AG08396 (cell line): ENCODE measurements around the gene MINDY4.

Source experiments
- DNase-seq: peaks from one replicate; pipeline ENCODE4 v3.0.0; 2012; ENCODE audit warnings: low spot score, mixed read lengths

Gene MINDY4

DNA sequence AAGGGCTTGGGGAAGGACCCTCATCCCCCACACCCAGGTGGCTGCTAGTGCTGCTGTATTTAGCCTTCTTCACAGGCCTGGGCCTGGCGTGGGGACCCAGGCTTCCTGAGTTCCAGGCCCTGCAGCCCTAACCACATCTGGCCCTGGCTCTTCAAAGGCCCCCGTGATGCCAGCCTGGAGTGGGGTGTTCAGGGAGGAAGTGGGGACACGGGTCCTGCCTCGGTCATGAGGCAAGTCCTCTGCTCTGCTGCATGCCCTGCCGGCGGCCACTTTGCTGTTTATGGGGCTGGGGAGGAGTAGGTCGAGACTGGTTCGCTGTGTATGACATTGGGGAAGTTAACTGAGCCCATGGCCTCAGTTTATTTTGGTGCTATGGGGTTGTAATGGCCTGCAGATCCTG, 131.9 kb downstream of the MINDY4 start:
- no peak for DNase-seq

DNA sequence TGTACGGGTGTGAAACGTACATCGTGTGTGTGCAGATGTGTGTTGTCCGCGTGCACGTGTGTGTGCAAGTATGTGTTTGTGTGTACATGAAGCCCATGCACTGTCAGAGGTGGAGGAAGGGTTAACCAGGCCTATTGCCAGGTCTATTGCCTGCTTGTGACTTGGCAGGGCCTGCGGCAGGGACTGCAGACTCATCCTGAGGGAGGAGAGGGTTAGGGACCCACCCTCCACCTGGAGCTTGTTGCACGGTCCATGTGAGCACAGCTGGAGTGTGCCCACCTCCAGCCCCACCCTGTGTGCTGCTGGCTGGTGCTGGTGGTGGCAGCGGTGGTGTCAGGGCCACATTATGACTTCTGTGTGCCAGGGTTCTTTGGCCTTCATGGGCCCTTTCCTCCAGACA, 133.3 kb downstream of the MINDY4 start:
- DNase-seq: no peak

DNA sequence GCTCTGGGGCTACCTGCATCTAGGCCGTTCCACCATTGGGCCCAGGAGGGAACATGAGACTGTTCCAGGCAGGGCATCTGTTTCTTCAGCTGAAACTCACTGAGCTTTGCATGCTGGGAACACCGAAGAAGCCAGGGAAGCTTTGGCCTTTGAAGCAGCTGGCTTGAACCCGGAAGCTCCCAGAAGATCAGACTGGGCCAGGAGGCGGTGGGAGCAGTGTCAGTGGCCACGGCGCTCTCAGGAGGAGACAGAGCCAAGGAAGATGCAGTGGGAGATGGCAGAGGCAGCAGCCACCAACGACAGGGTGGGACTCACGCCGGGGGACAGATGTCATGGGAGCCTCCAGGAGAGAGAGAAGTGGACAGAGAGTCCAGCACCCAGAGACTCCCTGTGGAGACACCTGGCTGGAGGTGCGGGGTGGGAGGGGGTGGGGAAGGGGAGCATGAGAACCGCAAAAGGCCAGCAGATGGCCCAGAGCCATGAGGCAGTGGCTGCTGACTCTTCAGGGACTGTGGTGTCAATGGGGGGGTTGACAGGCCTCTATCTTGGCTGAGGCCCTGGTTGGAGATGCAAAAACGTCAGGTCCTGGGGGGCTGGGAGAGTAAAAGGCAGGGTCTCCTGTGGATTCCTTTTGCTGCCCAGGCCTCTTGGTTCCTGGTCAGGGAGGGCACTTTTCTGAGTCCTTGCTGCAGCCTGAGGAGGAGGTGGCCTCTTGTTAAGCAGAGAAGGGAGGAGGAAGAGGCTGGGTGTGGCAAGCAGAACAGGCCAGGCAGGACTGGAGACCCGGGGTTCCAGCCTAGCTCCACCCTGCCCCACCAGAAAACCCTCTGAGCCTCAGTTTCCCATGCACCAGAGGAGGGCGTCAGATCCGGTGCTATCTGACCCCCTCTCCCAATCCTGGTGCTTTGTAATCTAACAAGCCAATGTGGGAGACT, 134.1 kb downstream of the MINDY4 start:
- DNase-seq: no peak

DNA sequence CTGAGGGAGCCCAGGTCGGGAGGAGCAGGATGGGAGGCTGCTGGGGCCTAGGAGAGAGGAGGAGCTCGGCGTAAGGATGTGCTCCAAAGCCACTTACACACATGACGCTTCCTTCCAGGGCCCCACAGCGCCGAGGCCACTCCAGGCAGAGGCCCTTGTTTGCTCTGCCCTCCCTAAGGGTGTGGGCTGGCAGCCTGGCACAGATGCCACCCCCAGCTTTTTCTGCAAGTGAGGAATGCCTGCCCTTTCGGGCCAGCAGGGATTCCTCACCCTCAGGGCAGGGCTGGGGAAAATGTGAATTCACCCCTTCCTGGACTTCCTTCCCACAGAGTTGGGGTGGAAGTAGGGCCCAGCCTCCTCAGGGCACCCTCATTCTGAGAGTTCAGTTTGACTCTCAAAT, 134.8 kb downstream of the MINDY4 start:
- no peak for DNase-seq

DNA sequence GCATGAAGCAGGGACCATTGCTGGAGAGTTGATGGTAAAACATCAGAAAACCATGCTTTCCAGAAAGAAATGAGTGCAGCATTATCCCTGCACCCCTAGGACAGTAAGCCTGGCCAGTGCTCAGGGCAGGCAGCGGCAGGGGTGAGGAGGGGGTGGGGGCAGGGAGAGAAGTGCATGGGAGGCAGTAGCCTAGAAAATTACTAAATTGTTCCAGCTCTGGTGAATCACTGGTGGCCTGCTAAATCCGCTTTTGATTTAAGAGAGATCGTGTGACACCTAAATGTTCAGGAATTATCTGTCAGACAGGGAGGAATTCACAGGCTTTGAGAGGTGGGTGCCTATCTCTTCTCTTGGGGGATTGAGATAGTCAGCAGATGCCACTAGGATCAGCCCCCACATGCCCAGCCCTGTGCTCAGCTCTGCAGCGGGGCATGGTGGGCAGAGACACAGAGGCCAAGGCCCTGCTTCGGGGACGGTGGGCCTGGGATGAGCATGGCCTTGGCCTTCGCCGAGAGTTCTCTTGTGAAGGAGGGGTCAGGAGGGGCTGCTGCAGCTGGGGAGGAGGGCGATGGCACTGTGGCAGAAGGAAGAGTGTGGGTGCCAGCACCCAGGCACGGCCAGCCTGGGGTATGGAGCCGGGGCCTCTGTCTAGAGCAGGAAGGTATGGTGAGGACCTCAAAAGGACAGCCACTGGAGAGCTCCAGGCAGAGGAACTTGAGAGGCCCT, 135.5 kb downstream of the MINDY4 start:
- DNase-seq: no peak

DNA sequence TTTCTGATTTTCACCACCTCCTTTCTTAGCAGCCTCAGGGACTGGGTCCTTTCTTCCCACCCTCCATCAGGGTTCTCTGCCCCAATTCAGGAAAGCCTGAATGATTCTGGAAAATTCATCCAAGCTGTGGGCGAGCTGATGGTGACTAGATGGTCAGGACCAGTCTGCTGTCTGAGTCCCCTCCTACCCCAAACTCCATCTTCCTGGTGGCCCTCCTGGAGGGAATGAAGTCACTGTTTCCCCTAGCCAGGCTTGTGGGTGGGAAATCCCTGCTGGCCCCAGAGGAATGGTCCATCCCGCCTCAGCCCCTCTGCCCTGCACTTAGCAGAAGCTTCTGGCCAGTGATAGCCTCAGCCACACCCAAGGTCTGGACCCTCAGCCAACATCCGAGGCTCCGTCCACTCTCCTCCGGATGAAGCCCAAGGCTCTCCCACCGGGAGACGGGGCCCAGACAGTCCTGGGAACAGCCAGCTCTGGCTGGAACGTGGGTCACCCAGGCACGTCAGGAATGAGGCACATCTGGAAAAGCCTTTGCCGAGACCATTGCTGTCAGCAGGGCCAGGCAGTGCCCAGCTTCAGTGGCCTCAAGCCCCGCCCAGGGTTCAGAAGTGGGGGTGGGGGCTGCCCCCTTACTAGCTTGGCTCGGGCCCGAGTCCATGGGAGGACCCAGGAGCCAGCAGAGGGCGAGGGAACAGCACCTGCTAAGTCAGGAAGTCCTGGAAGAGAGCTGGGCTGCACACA, 136.5 kb downstream of the MINDY4 start:
- peak; percentile 46 for DNase-seq

DNA sequence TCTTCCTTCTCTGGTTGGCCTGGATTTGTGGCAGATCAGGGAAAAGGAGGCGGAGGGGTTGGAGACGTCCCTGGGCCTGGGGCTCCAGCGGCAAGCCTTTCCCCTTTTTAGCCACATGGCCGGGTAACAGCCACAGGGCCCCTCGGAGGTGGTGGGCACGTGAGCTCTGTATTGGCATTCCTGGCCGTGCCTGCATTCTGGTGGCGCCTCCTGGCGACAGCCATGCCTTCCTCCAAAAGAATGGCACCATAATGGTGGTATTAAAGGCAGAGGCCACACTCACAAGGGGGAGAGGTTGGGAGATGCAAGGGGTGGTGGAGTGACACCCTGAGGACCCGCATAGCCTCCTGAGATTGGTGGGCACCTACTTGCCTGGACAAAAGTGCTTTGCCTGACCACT, 137.5 kb downstream of the MINDY4 start:
- no peak for DNase-seq

DNA sequence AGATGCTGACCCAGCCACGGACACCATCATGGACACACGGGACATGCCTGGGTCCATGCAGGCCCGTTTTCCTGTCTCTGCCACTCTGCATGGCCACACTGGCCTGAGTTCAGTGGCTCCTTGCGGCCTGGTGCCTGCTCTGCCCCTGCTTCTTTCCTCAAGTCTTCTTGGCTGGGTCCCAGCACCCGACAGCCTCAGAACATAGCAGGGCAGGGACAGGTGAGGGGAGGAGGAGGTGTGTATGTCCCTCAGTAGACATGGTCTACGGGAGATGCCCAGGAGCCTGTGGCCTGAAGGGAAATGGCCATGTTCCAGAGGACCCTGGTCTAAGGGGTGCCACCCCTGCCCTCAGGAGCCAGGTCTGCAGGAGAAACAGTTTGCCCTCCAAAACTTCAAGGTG, 138.2 kb downstream of the MINDY4 start:
- DNase-seq: no peak

DNA sequence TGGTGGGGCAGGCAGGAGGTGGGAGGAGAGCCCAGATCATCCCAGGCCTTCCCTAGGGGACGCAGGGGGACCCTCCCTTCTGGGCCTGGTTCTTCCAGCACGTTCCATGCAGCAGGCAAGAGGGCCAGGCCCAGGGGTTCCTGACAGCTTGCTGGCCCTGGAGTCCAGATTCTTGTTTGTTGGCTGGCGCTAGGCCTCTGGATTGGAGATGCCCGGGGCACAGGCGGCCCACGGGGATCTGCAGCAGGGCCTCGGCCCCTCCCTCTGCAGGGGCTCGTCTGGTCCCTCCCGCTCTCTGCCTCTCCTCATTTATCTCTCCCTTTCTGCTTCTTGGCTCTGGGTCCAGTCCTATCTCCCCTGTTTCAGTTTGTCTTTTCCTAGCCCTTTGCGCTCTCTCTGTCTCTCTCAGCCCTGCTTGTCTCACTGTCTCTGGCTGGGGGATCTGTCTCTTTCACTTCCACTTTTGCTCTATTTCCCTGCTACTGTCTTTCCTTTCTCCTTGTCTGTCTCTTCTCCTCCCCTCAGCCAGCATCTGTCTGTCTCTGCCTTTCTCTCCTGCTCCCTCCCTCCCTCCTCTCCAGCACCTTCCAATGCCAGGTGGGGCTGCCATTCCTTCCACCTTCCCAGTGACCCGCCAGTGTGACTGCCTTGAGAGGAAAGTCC, 139.3 kb downstream of the MINDY4 start:
- DNase-seq: no peak

DNA sequence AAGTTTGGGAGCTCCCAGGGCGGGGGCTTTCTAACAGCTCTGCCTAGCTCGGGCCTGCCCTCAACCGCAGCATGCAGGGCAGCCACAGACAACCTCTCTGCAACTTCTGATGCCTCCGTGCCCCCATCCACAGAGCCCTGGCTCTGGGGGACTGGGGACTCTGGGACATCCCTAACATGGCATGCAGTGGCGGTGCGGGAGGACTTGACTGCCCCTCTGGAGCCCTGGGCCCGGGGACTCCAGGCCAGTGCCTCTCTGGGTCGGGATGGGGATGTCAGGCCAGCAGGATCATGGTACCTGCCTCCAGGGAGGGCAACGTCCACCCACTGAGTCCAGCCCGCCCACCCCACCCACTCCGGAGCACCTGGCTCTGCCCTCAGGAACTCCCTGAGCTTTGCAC, 139.9 kb downstream of the MINDY4 start:
- DNase-seq: no peak

DNA sequence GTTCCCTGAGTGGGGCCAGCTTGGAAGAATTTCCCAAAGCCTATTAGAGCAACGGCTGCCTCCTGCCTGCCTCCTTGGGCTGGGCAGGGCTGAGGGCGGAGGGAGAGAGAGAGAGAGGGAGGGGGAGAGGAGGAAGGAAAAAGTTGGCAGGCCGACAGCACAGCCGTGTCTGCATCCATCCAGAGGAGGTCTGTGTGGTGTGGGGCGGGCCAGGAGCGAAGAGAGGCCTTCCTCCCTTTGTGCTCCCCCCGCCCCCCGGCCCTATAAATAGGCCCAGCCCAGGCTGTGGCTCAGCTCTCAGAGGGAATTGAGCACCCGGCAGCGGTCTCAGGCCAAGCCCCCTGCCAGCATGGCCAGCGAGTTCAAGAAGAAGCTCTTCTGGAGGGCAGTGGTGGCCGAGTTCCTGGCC, 140.3 kb downstream of the MINDY4 start, which contains the start of gene AQP1:
AQP1 (plus strand) TSS at position 293 of the 409 bp plus-strand sequence; CDS start at position 350, 57 bp downstream.
- peak; percentile 54 for DNase-seq

DNA sequence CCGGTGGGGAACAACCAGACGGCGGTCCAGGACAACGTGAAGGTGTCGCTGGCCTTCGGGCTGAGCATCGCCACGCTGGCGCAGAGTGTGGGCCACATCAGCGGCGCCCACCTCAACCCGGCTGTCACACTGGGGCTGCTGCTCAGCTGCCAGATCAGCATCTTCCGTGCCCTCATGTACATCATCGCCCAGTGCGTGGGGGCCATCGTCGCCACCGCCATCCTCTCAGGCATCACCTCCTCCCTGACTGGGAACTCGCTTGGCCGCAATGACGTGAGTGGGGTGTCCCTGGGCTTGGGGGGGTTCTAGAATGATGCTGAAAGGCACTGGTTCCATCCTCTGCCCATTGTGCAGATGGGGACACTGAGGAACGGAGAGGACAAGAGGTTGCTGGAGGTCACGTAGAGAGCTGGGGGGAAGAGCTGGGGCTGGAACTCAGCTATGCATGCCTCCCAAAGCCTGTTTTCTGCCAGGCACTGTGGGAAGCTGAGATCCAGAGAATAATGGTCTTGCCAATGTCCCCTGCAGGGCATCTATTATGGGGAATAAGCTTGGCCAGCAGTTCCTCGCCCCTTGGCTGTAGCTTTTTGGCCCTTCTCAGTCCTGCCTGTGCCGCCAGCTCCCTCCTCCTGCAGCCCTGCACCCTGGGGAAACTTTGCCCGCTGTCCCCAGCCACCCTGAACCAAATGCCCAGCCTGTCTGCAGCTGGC, 141.0 kb downstream of the MINDY4 start:
- no peak for DNase-seq

DNA sequence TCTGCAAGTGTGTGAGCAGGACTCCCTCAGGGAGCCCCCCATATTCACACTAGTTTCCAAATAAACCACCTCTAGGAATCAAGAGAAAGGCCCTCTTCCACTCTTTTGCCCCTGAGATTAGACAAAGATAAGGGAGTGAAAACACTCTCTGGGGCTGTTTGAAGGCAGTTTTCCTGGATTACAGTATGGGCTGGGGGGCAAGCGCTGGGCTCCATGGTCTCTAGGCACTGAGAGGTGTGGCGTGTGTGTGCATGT, 141.4 kb downstream of the MINDY4 start:
- DNase-seq: no peak

DNA sequence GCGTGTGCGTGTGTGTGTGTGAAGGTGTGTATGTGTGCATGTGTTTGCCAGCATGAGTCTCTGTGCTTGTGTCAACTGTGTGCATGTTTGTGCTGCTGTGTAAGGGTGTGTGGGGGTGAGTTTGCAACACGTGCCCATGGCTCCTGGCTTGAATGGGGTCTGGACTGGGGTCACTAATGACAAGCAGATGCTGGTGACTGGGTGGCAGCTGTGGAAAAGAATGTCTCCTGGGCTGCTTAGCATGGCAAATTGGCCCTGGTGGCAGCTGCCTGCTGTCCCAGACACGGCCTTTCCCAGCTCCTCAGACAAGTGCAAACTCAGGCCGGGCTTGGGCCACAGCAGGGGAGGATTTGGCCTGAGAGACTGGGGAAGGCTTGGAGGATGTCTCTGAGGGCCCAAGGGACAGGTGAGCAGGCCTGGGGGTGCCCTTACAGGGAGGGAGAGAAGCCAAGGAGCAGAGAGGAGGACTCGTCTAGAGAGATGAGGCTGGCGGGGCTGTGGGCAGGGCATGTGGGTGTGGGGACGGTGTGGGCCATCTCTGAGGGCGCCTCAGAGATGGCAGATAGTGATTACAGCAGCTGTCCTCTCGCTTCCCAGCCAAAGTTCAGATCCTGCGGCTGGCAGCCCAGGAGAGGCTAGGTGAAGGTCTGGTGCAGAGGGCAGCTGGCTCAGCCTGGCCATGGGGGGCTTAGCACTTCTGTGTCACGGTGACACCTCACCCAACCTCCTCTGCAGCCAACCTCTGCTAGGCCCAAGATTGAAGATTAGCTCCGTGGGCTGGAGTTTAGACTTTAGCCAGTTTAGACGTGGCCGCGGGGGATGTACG, 142.0 kb downstream of the MINDY4 start:
- DNase-seq: no peak

DNA sequence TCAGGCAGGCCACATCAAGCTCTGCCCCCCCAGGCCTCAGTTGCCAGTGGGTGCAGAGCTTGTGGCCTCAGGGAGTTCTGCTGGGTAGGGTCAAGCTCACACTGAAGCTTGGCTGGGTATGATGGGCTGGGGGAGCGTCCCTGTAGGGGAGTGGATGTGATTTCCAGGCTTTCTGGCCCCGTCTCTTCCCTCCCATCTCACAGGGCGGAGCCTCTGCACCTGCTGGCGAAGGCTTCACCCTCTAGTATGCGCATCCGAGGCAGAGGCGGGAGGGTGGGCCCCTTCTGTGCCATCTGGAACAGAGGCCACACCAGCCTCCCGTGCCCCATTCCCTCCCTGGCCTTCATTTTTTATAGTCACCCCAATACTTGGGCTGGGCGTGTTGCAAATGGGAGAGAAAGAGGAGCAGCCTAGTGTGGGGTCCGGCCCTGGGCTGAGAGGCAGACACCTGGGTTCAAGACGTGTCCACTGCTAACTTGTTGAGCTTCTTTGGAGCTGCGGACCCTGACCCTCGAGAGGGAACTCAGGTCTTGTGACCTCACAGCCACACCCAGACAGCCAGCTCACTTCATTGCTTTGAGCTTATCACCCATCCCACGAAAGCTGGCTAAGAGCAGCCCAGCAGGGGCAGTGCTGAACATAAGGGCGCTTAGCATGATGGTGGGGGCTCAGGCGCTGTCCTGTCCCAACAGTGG, 142.8 kb downstream of the MINDY4 start:
- DNase-seq: no peak

DNA sequence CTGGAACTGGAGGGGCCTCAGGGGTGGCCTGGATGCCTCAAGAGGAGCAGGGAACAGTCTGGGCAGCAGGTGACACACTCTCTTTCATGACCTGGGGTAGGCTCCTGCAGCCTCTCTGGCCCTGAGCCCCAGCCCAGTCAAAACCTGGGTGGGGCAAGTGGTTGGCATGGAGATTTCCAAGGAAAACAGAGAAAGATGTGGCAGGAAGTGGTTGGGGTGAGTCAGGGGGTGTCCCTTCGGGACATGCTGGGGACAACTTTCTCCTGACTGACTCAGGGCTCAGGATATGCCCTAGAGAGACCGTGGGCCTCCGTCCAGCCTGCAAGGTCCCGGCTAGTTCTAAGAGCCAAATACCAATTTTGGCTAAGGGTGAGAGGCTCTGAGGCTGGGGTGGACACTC, 143.4 kb downstream of the MINDY4 start:
- peak; percentile 69 for DNase-seq

DNA sequence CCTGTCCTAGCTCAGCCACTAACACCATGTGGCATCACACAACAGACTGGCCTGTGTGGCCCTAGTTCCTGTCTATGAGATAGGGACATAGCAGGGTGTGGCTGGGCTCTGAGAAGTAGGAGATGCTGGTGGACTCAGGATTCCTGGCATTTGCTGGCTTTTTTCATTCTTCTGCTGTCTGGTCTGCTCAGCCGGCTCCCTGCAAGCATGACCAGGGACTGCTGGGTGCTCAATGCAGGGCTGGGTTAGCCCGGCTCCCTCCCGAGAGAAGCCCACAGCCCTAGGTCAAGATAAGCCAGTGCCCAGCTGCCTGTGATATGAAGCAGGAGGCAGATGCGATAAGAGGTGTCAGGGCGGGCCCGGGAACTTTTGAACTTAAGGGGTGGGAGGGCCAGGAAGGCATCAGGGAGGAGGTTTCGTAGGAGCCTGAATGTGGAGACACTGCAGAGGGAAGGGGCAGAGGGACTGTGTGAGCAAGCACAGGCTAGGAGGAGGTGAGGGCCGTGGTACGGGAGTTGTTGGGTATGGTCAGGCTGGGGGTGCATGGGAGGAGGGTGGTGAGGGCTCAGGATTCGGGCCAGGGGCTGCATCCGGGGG, 143.9 kb downstream of the MINDY4 start:
- DNase-seq: no peak

DNA sequence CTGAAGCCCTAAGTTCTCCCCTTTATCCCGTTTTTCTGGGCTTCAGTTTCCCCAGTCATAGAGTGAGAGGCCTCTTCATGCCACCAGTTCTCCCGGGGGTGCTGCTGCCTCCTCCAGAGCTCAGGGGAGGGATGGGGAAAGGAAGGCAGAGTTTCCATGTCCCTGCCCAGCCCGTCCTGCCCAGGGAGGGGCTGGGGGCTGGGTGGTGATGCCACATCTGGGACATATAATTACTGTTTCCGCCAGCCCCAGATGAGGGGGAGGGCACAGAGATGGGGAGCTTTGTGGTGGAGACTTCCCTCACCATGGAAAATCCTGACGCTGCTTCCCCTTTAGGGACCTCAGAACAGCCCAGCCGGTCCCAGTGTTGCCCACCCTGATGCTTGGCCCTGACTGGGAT, 144.5 kb downstream of the MINDY4 start:
- DNase-seq: no peak

DNA sequence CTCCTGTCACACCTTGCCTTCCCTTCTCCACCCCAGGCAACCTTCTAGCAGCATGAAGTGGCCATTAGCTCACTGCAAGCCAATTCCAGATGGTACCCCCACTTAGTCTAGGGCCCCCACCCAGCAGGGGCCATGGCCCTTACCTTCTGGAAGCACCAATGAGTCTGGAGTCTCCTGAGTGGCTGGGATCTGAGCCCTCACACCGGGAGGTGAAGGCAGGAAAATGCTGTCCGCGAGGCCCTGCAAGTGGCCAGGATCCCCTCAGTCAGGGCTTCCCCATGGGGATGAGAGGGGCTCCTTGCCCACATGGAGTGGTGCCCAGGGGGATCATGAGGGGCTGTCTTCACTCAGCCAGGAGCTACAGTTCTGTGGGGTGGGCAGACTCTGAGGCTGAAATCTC, 145.0 kb downstream of the MINDY4 start:
- no peak for DNase-seq

DNA sequence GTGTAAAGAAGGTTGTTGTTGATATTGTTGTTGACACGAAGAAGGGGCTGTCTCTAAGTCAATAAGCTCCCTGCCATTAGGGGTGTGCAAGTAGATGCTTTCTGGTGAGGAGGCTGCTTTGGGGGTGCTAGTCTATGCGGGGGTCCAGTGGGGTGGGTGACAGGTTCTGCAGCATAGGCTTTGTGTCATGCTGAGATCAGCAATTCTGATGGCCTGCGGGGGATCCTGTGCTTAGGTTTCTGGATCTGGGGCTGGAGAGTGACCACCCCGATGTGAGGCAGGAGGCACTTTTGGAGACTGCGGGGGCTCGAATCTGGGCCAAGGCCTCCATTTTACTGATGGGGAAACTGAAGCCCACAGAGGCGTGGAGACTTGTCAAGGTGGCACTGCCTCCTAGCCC, 145.6 kb downstream of the MINDY4 start:
- DNase-seq: no peak
